Right atrium auricular region (tissue), 2 donors: ENCODE results near the gene PHB1. TPM values are rescaled to one million over a fixed set of nuclear protein-coding genes. Genes with fewer than 3 reads are reported as not detected.

Source experiments
- DNase-seq: peaks from one replicate; pipeline ENCODE4 v3.0.0-alpha.2; 2019; ENCODE audit warnings: low spot score
- H3K27ac ChIP-seq, 2 donors: fragments of 200-600 bp; sonication (generic); 1 replicate in 1 of 2; 2 replicates in 1 of 2; pipeline ENCODE4 v1.5.1; 2016 to 2019
- H3K27me3 ChIP-seq, 2 donors: fragments of 200-600 bp; sonication (generic); one replicate each; pipeline versions ENCODE4 v1.5.1 to v1.6.0; 2017 to 2019
- H3K36me3 ChIP-seq: fragments of 200-600 bp; sonication (generic); one replicate; pipeline ENCODE4 v1.5.1; 2016
- H3K4me1 ChIP-seq, 2 donors: fragments of 200-600 bp; sonication (generic); one replicate each; pipeline versions ENCODE4 v1.5.1 to v1.6.0; 2017 to 2019
- H3K4me3 ChIP-seq, 2 donors: fragments of 200-600 bp; sonication (generic); 1 replicate in 1 of 2; 2 replicates in 1 of 2; pipeline ENCODE4 v1.5.1; 2017 to 2019; ENCODE audit warnings: mild to moderate bottlenecking in 1 of 2, moderate library complexity in 1 of 2
- H3K9me3 ChIP-seq, 2 donors: fragments of 200-600 bp; sonication (generic); one replicate each; pipeline ENCODE4 v1.5.1; 2019
- total RNA-seq, 2 donors: library from RNA; depleted of rRNA; stranded (reverse); fragments of >200 nt; gene quantifications; one replicate each; pipeline ENCODE4 v1.1.0, GENCODE V29; 2016
- TF ChIP-seq, protein P1 (sequence below), 2 donors: fragments of 200-600 bp; sonication (generic); IDR thresholded peaks; one replicate each; pipeline ENCODE4 v1.5.1; 2019; ENCODE audit warnings: antibody characterized with exemption in 2 of 2

Gene PHB1
- total RNA-seq, 2 donors from 2014 or later: 108 to 123 TPM

DNA sequence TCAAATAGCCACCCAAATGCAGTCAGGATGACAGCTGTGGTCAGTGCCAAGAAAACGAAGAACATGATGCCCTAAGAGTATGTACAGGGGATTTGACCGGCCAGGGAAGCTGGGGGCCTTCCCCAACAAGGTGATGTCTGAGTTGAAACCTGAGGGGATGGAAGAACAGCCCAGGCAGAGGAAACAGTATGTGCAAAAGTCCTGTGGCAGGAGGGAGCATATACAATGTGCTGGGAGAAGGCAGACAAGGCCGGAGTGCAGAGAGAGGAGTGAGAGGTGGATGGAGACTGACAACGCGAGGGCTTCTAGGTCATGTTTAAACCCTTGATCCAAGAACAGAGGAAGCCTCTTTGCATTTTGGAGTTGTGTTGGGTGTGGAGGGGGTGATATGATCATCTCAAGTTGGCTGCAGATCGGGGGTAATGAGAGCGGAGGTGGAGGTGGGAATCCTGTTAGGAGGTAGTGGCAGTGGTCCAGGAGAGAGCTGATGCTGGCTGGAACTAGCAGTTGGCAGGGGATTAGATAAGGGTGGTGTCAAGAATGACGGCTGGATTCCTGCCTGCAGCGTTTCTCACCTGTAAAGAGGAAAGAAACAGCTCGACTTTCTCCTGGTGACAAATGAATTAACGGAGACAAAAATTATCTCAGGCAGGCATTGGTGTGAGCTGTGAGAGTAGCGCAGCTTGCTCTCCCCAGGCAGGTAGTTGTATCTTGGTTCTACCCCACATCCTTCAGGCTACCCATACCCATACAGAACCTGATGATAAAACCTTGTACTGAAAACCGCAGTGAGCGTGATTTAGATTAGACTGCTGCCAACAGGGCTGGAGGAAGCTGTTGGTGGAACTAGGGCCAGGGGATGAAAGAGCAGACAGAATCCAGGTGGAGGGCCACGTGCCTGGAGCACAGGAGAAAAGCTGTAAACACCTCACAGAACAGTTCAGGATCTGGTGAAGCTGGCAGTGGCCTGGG, 43.2 kb upstream of the PHB1 start:
- no peaks in the 10 kb centered on the region for H3K27me3 ChIP-seq
- H3K4me3 ChIP-seq: no peak overlapping the region
- TF ChIP-seq, protein P1, sequence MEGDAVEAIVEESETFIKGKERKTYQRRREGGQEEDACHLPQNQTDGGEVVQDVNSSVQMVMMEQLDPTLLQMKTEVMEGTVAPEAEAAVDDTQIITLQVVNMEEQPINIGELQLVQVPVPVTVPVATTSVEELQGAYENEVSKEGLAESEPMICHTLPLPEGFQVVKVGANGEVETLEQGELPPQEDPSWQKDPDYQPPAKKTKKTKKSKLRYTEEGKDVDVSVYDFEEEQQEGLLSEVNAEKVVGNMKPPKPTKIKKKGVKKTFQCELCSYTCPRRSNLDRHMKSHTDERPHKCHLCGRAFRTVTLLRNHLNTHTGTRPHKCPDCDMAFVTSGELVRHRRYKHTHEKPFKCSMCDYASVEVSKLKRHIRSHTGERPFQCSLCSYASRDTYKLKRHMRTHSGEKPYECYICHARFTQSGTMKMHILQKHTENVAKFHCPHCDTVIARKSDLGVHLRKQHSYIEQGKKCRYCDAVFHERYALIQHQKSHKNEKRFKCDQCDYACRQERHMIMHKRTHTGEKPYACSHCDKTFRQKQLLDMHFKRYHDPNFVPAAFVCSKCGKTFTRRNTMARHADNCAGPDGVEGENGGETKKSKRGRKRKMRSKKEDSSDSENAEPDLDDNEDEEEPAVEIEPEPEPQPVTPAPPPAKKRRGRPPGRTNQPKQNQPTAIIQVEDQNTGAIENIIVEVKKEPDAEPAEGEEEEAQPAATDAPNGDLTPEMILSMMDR (IDR thresholded peaks at IDR 0.05): no peak
- H3K36me3 ChIP-seq: no peaks in the 10 kb centered on the region
- H3K27ac ChIP-seq: no peak overlapping the region
- no peak for DNase-seq
- no peaks in the 10 kb centered on the region for H3K4me1 ChIP-seq
- H3K9me3 ChIP-seq: no peaks in the 10 kb centered on the region

DNA sequence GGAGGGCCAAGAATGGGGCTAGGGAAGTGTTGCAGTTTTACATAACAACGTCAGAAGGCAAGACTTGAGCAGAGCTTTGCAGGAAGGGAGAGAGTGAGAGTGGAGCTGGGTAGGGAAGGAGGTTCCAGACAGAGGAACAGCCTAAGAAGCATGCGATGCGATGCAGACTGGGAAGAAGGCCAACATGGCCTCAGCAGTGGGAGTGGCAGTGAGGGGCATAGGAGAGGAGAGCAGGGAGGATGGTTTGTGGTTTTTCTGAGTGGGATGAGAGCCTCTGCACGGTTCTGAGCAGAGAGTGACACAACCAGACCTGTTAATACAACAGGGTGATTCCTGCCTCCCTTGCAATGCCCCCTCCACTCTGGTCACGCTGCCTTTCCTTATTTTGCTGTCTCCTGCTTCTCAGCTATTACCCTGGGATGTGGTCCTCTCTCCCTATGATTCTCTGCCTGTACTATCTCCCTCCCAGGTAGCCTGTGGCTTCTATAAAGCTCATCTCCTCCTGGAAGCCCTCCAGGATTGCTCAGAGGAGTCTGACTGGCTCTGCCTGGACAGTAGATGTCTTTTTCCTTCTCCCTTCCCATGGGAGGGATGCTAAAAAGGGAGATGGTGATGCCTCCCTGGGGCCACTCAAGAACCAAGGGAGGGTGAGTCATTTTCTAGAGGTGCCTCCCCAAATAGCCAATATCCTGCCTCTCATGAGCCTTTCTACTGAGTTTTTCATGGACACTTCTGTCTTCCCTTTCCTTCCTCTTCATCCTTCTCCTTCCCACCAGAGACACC, 41.7 kb upstream of the PHB1 start:
- H3K27me3 ChIP-seq: no peaks in the 10 kb centered on the region

DNA sequence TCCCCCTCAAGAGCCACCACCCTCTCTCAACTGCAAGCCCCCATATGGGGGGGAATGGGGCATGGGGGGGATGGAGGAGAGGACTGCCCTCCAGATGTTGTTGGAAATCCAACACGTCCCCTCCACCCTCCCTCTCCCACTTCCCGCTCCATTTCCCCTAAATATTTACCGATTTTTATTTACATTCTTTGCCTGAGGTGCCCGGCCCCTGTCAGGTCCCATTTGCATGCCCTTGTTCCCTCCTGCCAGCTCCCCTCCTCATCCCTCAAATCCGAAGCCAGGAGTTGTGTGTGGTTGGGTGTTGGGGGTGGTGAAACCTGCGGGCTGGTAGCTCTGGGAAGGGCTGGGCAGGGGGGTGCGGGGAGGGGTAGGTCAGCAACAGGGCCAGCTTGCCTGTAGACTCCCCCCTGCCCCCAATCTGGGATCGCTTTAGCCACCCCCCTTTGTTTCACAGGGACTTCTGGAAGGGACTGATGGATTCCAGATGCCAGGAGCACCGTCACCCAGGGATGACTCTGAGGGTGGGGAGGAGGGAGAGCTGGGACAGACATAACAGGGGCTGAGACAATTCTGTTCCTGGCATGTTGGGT, 40.7 kb upstream of the PHB1 start:
- H3K27ac ChIP-seq: no peak overlapping the region
- H3K27me3 ChIP-seq: no peaks in the 10 kb centered on the region
- DNase-seq: no peak
- H3K9me3 ChIP-seq: no peaks in the 10 kb centered on the region
- no peak overlapping the region for H3K4me3 ChIP-seq
- TF ChIP-seq, protein P1 (IDR thresholded peaks at IDR 0.05): no peak
- no peaks in the 10 kb centered on the region for H3K36me3 ChIP-seq
- no peaks in the 10 kb centered on the region for H3K4me1 ChIP-seq

More for the DNA sequence above, 41.7 kb upstream of the PHB1 start:
- TF ChIP-seq, protein P1 (IDR thresholded peaks at IDR 0.05): no peak
- Histone ChIP-seq H3K4me3 (no peak overlapping the region), H3K27ac (no peak overlapping the region), H3K4me1 (no peaks in the 10 kb centered on the region), H3K36me3 (no peaks in the 10 kb centered on the region), H3K9me3 (no peaks in the 10 kb centered on the region)
- no peak for DNase-seq

DNA sequence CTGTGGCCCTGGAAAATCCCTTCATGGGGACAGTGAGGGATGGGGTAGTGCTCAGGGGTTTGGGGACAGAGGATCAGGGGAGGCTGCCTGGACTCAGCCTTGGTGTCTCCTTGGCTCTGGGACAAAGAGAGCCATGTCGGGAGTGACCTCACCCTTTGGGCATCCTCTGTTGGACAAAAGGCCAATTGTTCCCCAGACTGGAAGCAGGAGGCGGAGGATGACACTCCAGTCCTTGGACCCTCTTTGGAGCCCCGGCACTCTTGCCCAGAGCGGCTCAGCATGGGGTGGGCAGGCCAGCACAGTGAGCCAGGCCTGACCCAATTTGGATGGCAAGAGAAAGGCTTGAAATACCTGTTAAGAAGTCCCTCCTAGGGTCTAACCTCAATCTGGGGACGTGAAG, 39.4 kb upstream of the PHB1 start:
- H3K36me3 ChIP-seq: no peaks in the 10 kb centered on the region
- no peaks in the 10 kb centered on the region for H3K27me3 ChIP-seq
- H3K4me3 ChIP-seq: no peak overlapping the region
- H3K27ac ChIP-seq: no peak overlapping the region
- H3K9me3 ChIP-seq: no peaks in the 10 kb centered on the region
- no peak for DNase-seq
- TF ChIP-seq, protein P1 (IDR thresholded peaks at IDR 0.05): no peak
- no peaks in the 10 kb centered on the region for H3K4me1 ChIP-seq

DNA sequence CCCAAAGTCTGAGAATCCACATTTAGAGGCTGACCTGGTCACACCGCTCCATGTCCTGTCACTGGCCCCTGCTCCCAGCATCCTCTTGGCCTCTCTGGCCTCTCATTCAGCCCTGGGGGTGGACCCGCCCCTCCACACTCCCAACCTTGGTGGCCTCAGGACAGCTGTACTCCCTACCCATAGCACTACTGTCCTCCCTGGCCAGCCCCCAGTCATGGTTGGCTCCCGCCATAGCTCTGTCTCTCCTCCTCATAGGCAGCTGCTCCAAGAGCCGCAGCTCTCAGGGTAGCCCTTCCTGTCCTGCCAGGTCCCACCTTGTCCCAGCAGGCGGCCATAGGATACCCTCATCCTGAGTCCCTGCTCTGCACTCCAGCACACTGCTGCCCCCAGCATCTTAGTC, 38.0 kb upstream of the PHB1 start:
- Histone ChIP-seq H3K4me3 (no peak overlapping the region), H3K27me3 (no peaks in the 10 kb centered on the region), H3K9me3 (no peaks in the 10 kb centered on the region), H3K4me1 (no peaks in the 10 kb centered on the region), H3K27ac (no peak overlapping the region), H3K36me3 (no peaks in the 10 kb centered on the region)
- DNase-seq: no peak
- TF ChIP-seq, protein P1 (IDR thresholded peaks at IDR 0.05): no peak
